Caco-2 (cell line): Measurements from ENCODE around the gene USP20. TPM values are rescaled to one million over a fixed set of nuclear protein-coding genes. Genes with fewer than 3 reads are reported as not detected.
A peak's percentile ranks its signal among the peaks of the same experiment; 100 is the strongest.

ENCODE experiments used
- BruUV-seq: library from RNA; stranded (reverse); fragments of 400-500 nt; replicated peaks from 2 replicates; lab custom pipeline; 2021; lab: Mats Ljungman, UMichigan
- CTCF ChIA-PET: fragments of 300-600 bp; sonication (Branson Sonifier 250); formaldehyde crosslinking; loops from one replicate; lab custom pipeline; 2022; ENCODE audit warnings: antibody characterized with exemption; lab: Charles Lee
- POLR2A ChIA-PET: fragments of 300-600 bp; sonication (Branson Sonifier 250); formaldehyde crosslinking; loops from one replicate; lab custom pipeline; 2022; ENCODE audit warnings: antibody characterized with exemption; lab: Charles Lee
- DNase-seq, 2 experiments: peaks; one replicate each; pipeline versions ENCODE4 v3.0.0 to v3.0.0-alpha.2; 2020 to 2022
- H3K27me3 ChIP-seq: replicated peaks from 2 replicates; pipeline ENCODE4 v1.6.0; 2011; ENCODE audit warnings: low read length; ENCODE audit not compliant: control insufficient read depth, insufficient read depth
- H3K36me3 ChIP-seq: 2 replicates; pipeline ENCODE4 v1.5.1; 2011; ENCODE audit warnings: low read length; ENCODE audit not compliant: control insufficient read depth, insufficient read depth
- H3K4me1 ChIP-seq: fragments of 250-450 bp; sonication (Bioruptor Pico); 2 replicates; pipeline ENCODE4 v1.5.1; 2020; ENCODE audit warnings: mild to moderate bottlenecking
- H3K4me3 ChIP-seq: 2 replicates; pipeline ENCODE4 v1.5.1; 2011; ENCODE audit warnings: low read depth, mild to moderate bottlenecking, control low read depth, low read length
- H3K9me3 ChIP-seq: fragments of 250-450 bp; sonication (Bioruptor Pico); 2 replicates; pipeline ENCODE4 v1.5.1; 2020; ENCODE audit warnings: mild to moderate bottlenecking, moderate library complexity
- H3K27ac Mint-ChIP-seq: one replicate; pipeline ENCODE4 v1.8.0; 2022; ENCODE audit warnings: mixed read lengths; ENCODE audit not compliant: unreplicated experiment
- H3K27me3 Mint-ChIP-seq: one replicate; pipeline ENCODE4 v1.8.0; 2022; ENCODE audit warnings: mixed read lengths; ENCODE audit not compliant: insufficient read depth, unreplicated experiment
- H3K36me3 Mint-ChIP-seq: one replicate; pipeline ENCODE4 v1.8.0; 2022; ENCODE audit warnings: mild to moderate bottlenecking, mixed read lengths; ENCODE audit not compliant: insufficient read depth, unreplicated experiment
- H3K4me1 Mint-ChIP-seq: one replicate; pipeline ENCODE4 v1.8.0; 2022; ENCODE audit warnings: low read depth, mixed read lengths; ENCODE audit not compliant: unreplicated experiment
- H3K4me3 Mint-ChIP-seq: one replicate; pipeline ENCODE4 v1.8.0; 2022; ENCODE audit warnings: mild to moderate bottlenecking, moderate library complexity, mixed read lengths; ENCODE audit not compliant: unreplicated experiment
- H3K9me3 Mint-ChIP-seq: one replicate; pipeline ENCODE4 v1.8.0; 2022; ENCODE audit warnings: mixed read lengths; ENCODE audit not compliant: unreplicated experiment
- CTCF ChIP-seq, 2 experiments: fragments of 200-600 bp in 1 of 2; IDR thresholded peaks; 1 replicate in 1 of 2; 2 replicates in 1 of 2; pipeline versions ENCODE4 v1.5.1 to v1.8.0; 2011 to 2022; ENCODE audit warnings: antibody characterized with exemption in 1 of 2, control low read depth in 1 of 2, inconsistent platforms in 1 of 2, low read depth in 1 of 2, low read length in 1 of 2, mild to moderate bottlenecking in 1 of 2, moderate library complexity in 1 of 2; ENCODE audit not compliant: insufficient read depth in 1 of 2, severe bottlenecking in 1 of 2, unreplicated experiment in 1 of 2
- intact Hi-C: fragments of 100-400 bp; cut with micrococcal nuclease; formaldehyde crosslinking; loops from one replicate; pipeline ENCODE4 v1.10.0; 2022; ENCODE audit not compliant: unreplicated experiment
- total RNA-seq: library from RNA; stranded (reverse); gene quantifications from 2 replicates; pipeline ENCODE4 v1.2.3, GENCODE V29; 2022

The USP20 gene
- total RNA-seq, 1 experiment from 2014 or later = 13.9 TPM

- CTCF ChIA-PET = interaction anchor here (0.7 kb wide), 2 partner anchors 270 to 337 kb away, joined by 4 to 5 read pairs; no protein-coding TSS in a partner anchor
- peaks cover 3% of the 10 kb centered on the region; the same call in 1 of the 2 replicates for H3K36me3 ChIP-seq
- BruUV-seq = no TSS peak
Measured at GRCh38 chr9:129886226-129887174, 51.2 kb downstream of the USP20 start.

GRCh38 chr9:129887334-129888292, 52.4 kb downstream of the USP20 start:
- peaks cover 10% of the 10 kb centered on the region for H3K4me1 Mint-ChIP-seq
- ChIA-PET POLR2A (interaction anchor here (0.6 kb wide), 1 partner anchor 52 kb away, joined by 3 read pairs; no protein-coding TSS in a partner anchor), CTCF (no interaction called here)
- H3K27ac Mint-ChIP-seq = no peak overlapping the region
- Histone ChIP-seq H3K4me3 (no peak overlapping the region), H3K27me3 (no peaks in the 10 kb centered on the region), H3K4me1 (peaks cover 18% of the 10 kb centered on the region), H3K36me3 (peaks cover 3% of the 10 kb centered on the region; the same call in 1 of the 2 replicates), H3K9me3 (no peaks in the 10 kb centered on the region)
- intact Hi-C loops = loop anchor here (10.0 kb wide), 1 partner anchor 357 kb away; no protein-coding TSS in a partner anchor
- no peak for TF ChIP-seq CTCF (IDR thresholded peaks at IDR 0.05; ENCODE audit: insufficient read depth in 1 of 2, low read depth in 1 of 2, low read length in 1 of 2, severe bottlenecking in 1 of 2, unreplicated experiment in 1 of 2)
- H3K36me3 Mint-ChIP-seq = peaks cover 15% of the 10 kb centered on the region
- no peak for DNase-seq
- H3K9me3 Mint-ChIP-seq = no peaks in the 10 kb centered on the region
- H3K27me3 Mint-ChIP-seq = no peaks in the 10 kb centered on the region
- no peak overlapping the region for H3K4me3 Mint-ChIP-seq
- BruUV-seq = TSS peak; percentile 23

More at GRCh38 chr9:129886226-129887174, 51.2 kb downstream of the USP20 start:
- no peak overlapping the region; the same call in 1 of the 2 replicates for H3K4me3 ChIP-seq
- Mint-ChIP-seq H3K27ac (no peak overlapping the region), H3K4me3 (peak overlapping the region; percentile 73), H3K9me3 (no peaks in the 10 kb centered on the region), H3K4me1 (peaks cover 10% of the 10 kb centered on the region), H3K27me3 (no peaks in the 10 kb centered on the region), H3K36me3 (peaks cover 15% of the 10 kb centered on the region)
- intact Hi-C loops = loop anchor here (10.0 kb wide), 1 partner anchor 358 kb away; no protein-coding TSS in a partner anchor
- no peaks in the 10 kb centered on the region for H3K27me3 ChIP-seq
- POLR2A ChIA-PET = interaction anchor here (0.6 kb wide), 1 partner anchor 51 kb away, joined by 3 read pairs; no protein-coding TSS in a partner anchor
- peaks cover 18% of the 10 kb centered on the region for H3K4me1 ChIP-seq
- no peak for TF ChIP-seq CTCF (IDR thresholded peaks at IDR 0.05; ENCODE audit: insufficient read depth in 1 of 2, low read depth in 1 of 2, low read length in 1 of 2, severe bottlenecking in 1 of 2, unreplicated experiment in 1 of 2)
- no peaks in the 10 kb centered on the region for H3K9me3 ChIP-seq
- DNase-seq = no peak
